SK-N-SH (cell line): Measurements from ENCODE around the gene CNP. TPM values are rescaled to one million over a fixed set of nuclear protein-coding genes. Genes with fewer than 3 reads are reported as not detected.

ENCODE experiments used
- CTCF ChIA-PET: fragments of 300-600, 350-600 bp; formaldehyde crosslinking; extraction: SDS; loops from one replicate; lab custom pipeline; 2021; lab: Yijun Ruan, JAX
- POLR2A ChIA-PET: fragments of 350-600 bp; sonication (Branson Sonifier 250); formaldehyde crosslinking; extraction: SDS; loops from one replicate; lab custom pipeline; 2020; ENCODE audit warnings: antibody characterized with exemption, inconsistent platforms; lab: Yijun Ruan, JAX
- DNase-seq: peaks from one replicate; pipeline ENCODE4 v3.0.0; 2012
- H2AFZ ChIP-seq: fragments of 200-600 bp; sonication (generic); 2 replicates; pipeline ENCODE4 v1.8.1; 2016; ENCODE audit warnings: antibody characterized with exemption, mild to moderate bottlenecking, low read depth
- H3F3A ChIP-seq: fragments of 200-600 bp; sonication (generic); replicated peaks from 2 replicates; pipeline ENCODE3; 2016; ENCODE audit warnings: antibody characterized with exemption, mild to moderate bottlenecking; ENCODE audit not compliant: insufficient read depth
- H3K27ac ChIP-seq, 2 experiments: fragments of 200-500 bp in 1 of 2; fragments of 200-600 bp in 1 of 2; sonication (Bioruptor generic) in 1 of 2; sonication (generic), shearing (Covaris generic) in 1 of 2; 2 replicates each; pipeline versions ENCODE4 v1.5.1 to v1.6.1; 2014 to 2016; ENCODE audit warnings: low read depth in 2 of 2, inconsistent platforms in 1 of 2, low read length in 1 of 2, mild to moderate bottlenecking in 1 of 2, mixed read lengths in 1 of 2
- H3K27me3 ChIP-seq: fragments of 200-600 bp; sonication (generic), shearing (Covaris generic); 2 replicates; pipeline ENCODE4 v1.6.1; 2016; ENCODE audit warnings: mixed run types; ENCODE audit not compliant: insufficient read depth
- H3K36me3 ChIP-seq, 2 experiments: fragments of 200-500 bp in 1 of 2; fragments of 200-600 bp in 1 of 2; sonication (Bioruptor generic) in 1 of 2; sonication (generic) in 1 of 2; replicated peaks in 1 of 2; 2 replicates each; pipeline versions ENCODE3 to v1.5.1; 2014 to 2016; ENCODE audit warnings: low read length in 1 of 2, mild to moderate bottlenecking in 1 of 2; ENCODE audit not compliant: insufficient read depth in 2 of 2, control insufficient read depth in 1 of 2
- H3K4me1 ChIP-seq, 2 experiments: fragments of 200-500 bp in 1 of 2; fragments of 200-600 bp in 1 of 2; sonication (Bioruptor generic) in 1 of 2; sonication (generic), shearing (Covaris generic) in 1 of 2; 2 replicates each; pipeline versions ENCODE4 v1.5.1 to v1.6.1; 2014 to 2016; ENCODE audit warnings: low read depth in 1 of 2, low read length in 1 of 2, mixed run types in 1 of 2; ENCODE audit not compliant: insufficient read depth in 2 of 2, control insufficient read depth in 1 of 2
- H3K4me2 ChIP-seq: fragments of 200-600 bp; sonication (generic), shearing (Covaris generic); 2 replicates; pipeline ENCODE4 v1.6.1; 2017; ENCODE audit warnings: mixed run types
- H3K4me3 ChIP-seq, 2 experiments: fragments of 200-500 bp in 1 of 2; fragments of 200-600 bp in 1 of 2; sonication (Bioruptor generic) in 1 of 2; sonication (generic), shearing (Covaris generic) in 1 of 2; 2 replicates each; pipeline versions ENCODE4 v1.5.1 to v1.8.1; 2014 to 2016; ENCODE audit warnings: low read depth in 2 of 2, inconsistent platforms in 1 of 2, low read length in 1 of 2, mild to moderate bottlenecking in 1 of 2, mixed read lengths in 1 of 2, moderate library complexity in 1 of 2
- H3K79me2 ChIP-seq: fragments of 200-600 bp; sonication (generic); 2 replicates; pipeline ENCODE4 v1.8.1; 2017; ENCODE audit warnings: mild to moderate bottlenecking; ENCODE audit not compliant: insufficient read depth
- H3K9ac ChIP-seq: fragments of 200-600 bp; sonication (generic); 2 replicates; pipeline ENCODE4 v1.6.1; 2017; ENCODE audit warnings: mixed run types
- H3K9me2 ChIP-seq: fragments of 200-600 bp; sonication (generic); 2 replicates; pipeline ENCODE4 v1.6.1; 2017; ENCODE audit warnings: mixed run types
- H3K9me3 ChIP-seq: fragments of 200-600 bp; sonication (generic); 2 replicates; pipeline ENCODE4 v1.6.1; 2017; ENCODE audit warnings: mixed run types, mild to moderate bottlenecking, moderate library complexity
- H4K20me1 ChIP-seq: fragments of 200-600 bp; sonication (generic); 2 replicates; pipeline ENCODE4 v1.6.1; 2017; ENCODE audit warnings: mild to moderate bottlenecking, mixed run types; ENCODE audit not compliant: insufficient read depth
- CTCF ChIP-seq: fragments of 200-600 bp; sonication (generic); IDR thresholded peaks from 2 replicates; pipeline ENCODE4 v1.6.1; 2017; ENCODE audit warnings: antibody characterized with exemption, mild to moderate bottlenecking, moderate library complexity
- ELF1 ChIP-seq: IDR thresholded peaks from 2 replicates; pipeline ENCODE4 v1.4.0; 2012
- EP300 ChIP-seq, 2 experiments: IDR thresholded peaks; 2 replicates each; pipeline versions ENCODE4 v1.4.0 to v1.6.1; 2012; ENCODE audit warnings: borderline replicate concordance in 1 of 2, low read depth in 1 of 2, low read length in 1 of 2
- EZH2phosphoT487 ChIP-seq: fragments of 200-600 bp; sonication (generic); IDR thresholded peaks from 2 replicates; pipeline ENCODE4 v1.6.1; 2017; ENCODE audit warnings: low read depth, mixed run types, mild to moderate bottlenecking, antibody characterized with exemption, moderate library complexity, borderline replicate concordance
- FOSL2 ChIP-seq: IDR thresholded peaks from 2 replicates; pipeline ENCODE4 v1.4.0; 2012; ENCODE audit warnings: low read depth, mild to moderate bottlenecking, moderate library complexity, borderline replicate concordance
- GABPA ChIP-seq: IDR thresholded peaks from 2 replicates; pipeline ENCODE4 v1.4.0; 2012; ENCODE audit warnings: low read depth, mild to moderate bottlenecking
- GATA2 ChIP-seq: sonication (generic); formaldehyde crosslinking; IDR thresholded peaks from 2 replicates; pipeline ENCODE4 v1.5.0; 2020; ENCODE audit warnings: mild to moderate bottlenecking, missing genetic modification reagents
- JUND ChIP-seq: IDR thresholded peaks from 2 replicates; pipeline ENCODE4 v1.4.0; 2012
- MXI1 ChIP-seq: IDR thresholded peaks from 2 replicates; pipeline ENCODE4 v1.6.1; 2012; ENCODE audit warnings: mild to moderate bottlenecking, low read depth, low read length, improper control_type of control experiment
- NRF1 ChIP-seq: IDR thresholded peaks from 2 replicates; pipeline ENCODE4 v1.6.1; 2012; ENCODE audit warnings: low read depth, mild to moderate bottlenecking, low read length
- RAD21 ChIP-seq: IDR thresholded peaks from 2 replicates; pipeline ENCODE4 v1.6.1; 2012; ENCODE audit warnings: mild to moderate bottlenecking, low read length
- RFX5 ChIP-seq: IDR thresholded peaks from 2 replicates; pipeline ENCODE4 v1.6.1; 2012; ENCODE audit warnings: mild to moderate bottlenecking, improper control_type of control experiment, low read length
- RXRA ChIP-seq: IDR thresholded peaks from 2 replicates; pipeline ENCODE4 v1.4.0; 2012; ENCODE audit warnings: low read depth, mild to moderate bottlenecking, borderline replicate concordance
- SIN3A ChIP-seq: IDR thresholded peaks from 2 replicates; pipeline ENCODE4 v1.6.1; 2012; ENCODE audit warnings: low read depth, mild to moderate bottlenecking, low read length, moderate library complexity, borderline replicate concordance
- TAF1 ChIP-seq: IDR thresholded peaks from 2 replicates; pipeline ENCODE4 v1.6.1; 2012; ENCODE audit warnings: low read depth, mild to moderate bottlenecking, low read length, moderate library complexity, borderline replicate concordance
- TCF12 ChIP-seq: IDR thresholded peaks from 2 replicates; pipeline ENCODE4 v1.4.0; 2012
- USF1 ChIP-seq: IDR thresholded peaks from 2 replicates; pipeline ENCODE4 v1.4.0; 2012; ENCODE audit warnings: low read depth, borderline replicate concordance
- USF2 ChIP-seq: fragments of 150-350 bp; IDR thresholded peaks from 2 replicates; pipeline ENCODE4 v1.6.1; 2017; ENCODE audit warnings: antibody characterized with exemption, low read length, low read depth, borderline replicate concordance
- WGBS: methylation state at CpG from one replicate; pipeline ENCODE4 v1.1.6; 2017; ENCODE audit warnings: low lambda C conversion rate; 5-methylcytosine and 5-hydroxymethylcytosine counted together
- polyA plus RNA-seq, 3 experiments: library from polyadenylated mRNA; depleted of rRNA; stranded (reverse); fragments of >200 nt; gene quantifications; 2 replicates each; pipeline ENCODE4 v1.2.3, GENCODE V29; 2012

CNP gene
- polyA plus RNA-seq, 1 of the 3 experiments (the other 2 are of a cell fraction) = 54.8 TPM

DNA sequence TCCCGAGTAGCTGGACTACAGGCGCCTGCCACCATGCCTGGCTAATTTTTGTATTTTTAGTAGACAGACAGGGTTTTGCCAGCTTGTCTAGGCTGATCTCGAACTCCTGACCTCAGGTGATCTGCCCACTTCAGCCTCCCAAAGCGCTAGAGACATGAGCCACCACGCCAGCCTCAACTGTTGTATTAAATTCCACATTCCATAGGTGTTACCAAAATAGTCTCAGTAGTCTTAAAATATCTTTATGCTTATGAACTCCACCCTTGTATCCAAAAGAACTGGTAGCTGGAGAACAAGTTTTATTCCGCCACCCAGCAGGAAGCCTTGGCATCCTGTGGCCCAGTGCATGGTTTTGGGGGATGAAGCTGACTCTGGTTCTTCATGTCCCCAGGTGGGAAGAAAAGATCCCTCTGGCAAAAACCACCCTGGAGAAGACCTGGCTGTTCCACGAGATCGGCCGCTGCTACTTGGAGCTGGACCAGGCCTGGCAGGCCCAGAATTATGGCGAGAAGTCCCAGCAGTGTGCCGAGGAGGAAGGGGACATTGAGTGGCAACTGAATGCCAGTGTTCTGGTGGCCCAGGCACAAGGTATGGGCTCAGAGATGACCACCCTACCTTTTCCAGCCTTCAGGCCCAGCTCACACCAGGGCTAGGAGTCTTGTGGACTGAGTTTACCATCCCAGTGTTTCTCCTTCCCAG, 17.7 kb upstream of the CNP start:
- Histone ChIP-seq H3K27ac (no peak overlapping the region), H3K9me2 (no peaks in the 10 kb centered on the region), H3K4me1 (no peaks in the 10 kb centered on the region), H3K79me2 (no peaks in the 10 kb centered on the region), H3F3A (no peaks in the 10 kb centered on the region), H2AFZ (no peak overlapping the region), H3K9ac (no peak overlapping the region), H4K20me1 (no peaks in the 10 kb centered on the region), H3K27me3 (no peaks in the 10 kb centered on the region), H3K4me2 (no peak overlapping the region), H3K9me3 (no peaks in the 10 kb centered on the region), H3K4me3 (no peak overlapping the region), H3K36me3 (peaks cover 0 to 8% of the 10 kb centered on the region in 2 experiments)
- POLR2A ChIA-PET = no interaction called here
- TF ChIP-seq USF1 (no peak), GATA2 (CRISPR knock-in tag) (no peak), RAD21 (no peak), TAF1 (no peak), MXI1 (no peak), ELF1 (no peak), USF2 (no peak), RFX5 (no peak)
- DNase-seq = no peak
- CTCF ChIA-PET = interaction anchor here (0.9 to 2.8 kb wide), 3 partner anchors 11 to 18 kb away, joined by 3 to 17 read pairs (median 7); partner anchors contain the start of gene ODAD4
- 82% methylated on average over 9 of the region's 11 CpGs for WGBS

DNA sequence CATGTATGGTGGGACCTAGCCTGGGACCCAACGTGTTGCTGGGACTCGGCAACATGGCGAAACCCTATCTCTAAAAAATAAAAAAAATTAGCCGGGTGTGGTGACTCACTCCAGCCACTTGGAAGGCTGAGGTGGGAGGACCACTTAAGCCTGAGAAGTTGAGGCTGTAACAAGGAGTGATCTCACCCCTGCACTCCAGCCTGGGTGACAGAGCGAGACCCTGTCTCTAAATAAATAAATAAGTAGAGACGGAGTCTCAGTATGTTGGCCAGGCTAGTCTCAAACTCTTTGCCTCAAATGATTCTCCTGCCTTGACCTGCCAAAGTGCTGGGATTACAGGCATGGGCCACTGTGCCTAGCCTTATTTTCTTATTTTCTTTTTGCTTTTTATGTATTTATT, 10.1 kb upstream of the CNP start:
- H3K4me2 ChIP-seq = no peak overlapping the region
- H3K9me2 ChIP-seq = no peaks in the 10 kb centered on the region
- no peak overlapping the region for H3K9ac ChIP-seq
- TF ChIP-seq NRF1 (no peak), JUND (no peak), TCF12 (no peak), EP300 (IDR thresholded peaks at IDR 0.05; ENCODE audit: borderline replicate concordance in 1 of 2, low read depth in 1 of 2, low read length in 1 of 2) (no peak), SIN3A (no peak), CTCF (no peak), RXRA (no peak), EZH2phosphoT487 (no peak), USF2 (no peak), GABPA (no peak), FOSL2 (no peak)
- 88% methylated on average over 6 of the region's 6 CpGs for WGBS
- CTCF ChIA-PET = interaction anchor here (0.6 to 7.1 kb wide), 2 partner anchors 63 to 219 kb away, joined by 3 to 67 read pairs; partner anchors contain the start of genes DNAJC7 and NKIRAS2
- no peak overlapping the region for H3K4me3 ChIP-seq
- no peak overlapping the region for H2AFZ ChIP-seq
- H3K9me3 ChIP-seq = no peaks in the 10 kb centered on the region
- H3K79me2 ChIP-seq = no peaks in the 10 kb centered on the region
- H3K4me1 ChIP-seq = peaks cover 0 to 11% of the 10 kb centered on the region in 2 experiments; a peak in 1 of 4 replicates
- no peaks in the 10 kb centered on the region for H3K27me3 ChIP-seq
- H4K20me1 ChIP-seq = no peaks in the 10 kb centered on the region
- POLR2A ChIA-PET = no interaction called here
- no peak overlapping the region for H3K27ac ChIP-seq
- DNase-seq = no peak
- H3K36me3 ChIP-seq = peaks cover 0 to 4% of the 10 kb centered on the region in 2 experiments
- peaks cover 4% of the 10 kb centered on the region for H3F3A ChIP-seq
